GM23248 (cell line): ENCODE measurements around the gene RPL27A. TPM values are rescaled to one million over a fixed set of nuclear protein-coding genes. Genes with fewer than 3 reads are reported as not detected.

ENCODE experiments used
- DNase-seq: peaks from one replicate; pipeline ENCODE4 v3.0.0-alpha.2; 2015
- H2AFZ ChIP-seq: fragments of 200-600 bp; sonication (generic); 2 replicates; pipeline ENCODE4 v1.6.1; 2016; ENCODE audit warnings: antibody characterized with exemption
- H3F3A ChIP-seq: fragments of 200-600 bp; sonication (generic); 2 replicates; pipeline ENCODE4 v1.6.1; 2016; ENCODE audit warnings: mild to moderate bottlenecking, antibody characterized with exemption, mixed run types; ENCODE audit not compliant: insufficient read depth
- H3K27ac ChIP-seq: fragments of 200-600 bp; sonication (generic); 2 replicates; pipeline ENCODE4 v1.5.1; 2016; ENCODE audit warnings: mild to moderate bottlenecking
- H3K27me3 ChIP-seq: fragments of 200-600 bp; sonication (generic); replicated peaks from 2 replicates; pipeline ENCODE4 v1.6.1; 2016; ENCODE audit warnings: mild to moderate bottlenecking; ENCODE audit not compliant: insufficient read depth
- H3K36me3 ChIP-seq: fragments of 200-600 bp; sonication (generic); 2 replicates; pipeline ENCODE4 v1.6.1; 2016; ENCODE audit warnings: low read depth, mild to moderate bottlenecking
- H3K4me1 ChIP-seq: fragments of 200-600 bp; sonication (generic); 2 replicates; pipeline ENCODE4 v1.6.1; 2016; ENCODE audit warnings: mild to moderate bottlenecking; ENCODE audit not compliant: insufficient read depth
- H3K4me2 ChIP-seq: fragments of 200-600 bp; sonication (generic); one replicate; pipeline ENCODE4 v1.6.1; 2016; ENCODE audit warnings: mild to moderate bottlenecking; ENCODE audit not compliant: unreplicated experiment
- H3K4me3 ChIP-seq: fragments of 200-600 bp; sonication (generic); 2 replicates; pipeline ENCODE4 v1.5.1; 2016; ENCODE audit warnings: mild to moderate bottlenecking
- H3K79me2 ChIP-seq: fragments of 200-600 bp; sonication (generic); 2 replicates; pipeline ENCODE4 v1.6.1; 2016; ENCODE audit warnings: mild to moderate bottlenecking; ENCODE audit not compliant: insufficient read depth
- H3K9ac ChIP-seq: fragments of 200-600 bp; sonication (generic); 2 replicates; pipeline ENCODE4 v1.6.1; 2016; ENCODE audit warnings: mild to moderate bottlenecking
- H3K9me2 ChIP-seq: fragments of 200-600 bp; sonication (generic); 2 replicates; pipeline ENCODE4 v1.6.1; 2016; ENCODE audit warnings: mixed run types, mild to moderate bottlenecking, moderate library complexity; ENCODE audit not compliant: insufficient read depth
- H3K9me3 ChIP-seq: fragments of 200-600 bp; sonication (generic); one replicate; pipeline ENCODE4 v1.6.1; 2017; ENCODE audit warnings: low read depth
- H4K20me1 ChIP-seq: fragments of 200-600 bp; sonication (generic); 2 replicates; pipeline ENCODE4 v1.6.0; 2016; ENCODE audit not compliant: insufficient read depth
- EZH2 ChIP-seq: fragments of 200-600 bp; sonication (generic); IDR thresholded peaks from 2 replicates; pipeline ENCODE4 v1.6.1; 2018; ENCODE audit warnings: antibody characterized with exemption, mild to moderate bottlenecking; ENCODE audit not compliant: insufficient read depth, poor library complexity, severe bottlenecking
- EZH2phosphoT487 ChIP-seq: fragments of 200-600 bp; sonication (generic); IDR thresholded peaks from 2 replicates; pipeline ENCODE4 v1.6.1; 2018; ENCODE audit warnings: antibody characterized with exemption, moderate library complexity, mild to moderate bottlenecking, low read depth; ENCODE audit not compliant: insufficient read depth
- WGBS, 2 experiments: methylation state at CpG; one replicate each; pipeline ENCODE4 v1.1.6; 2015 to 2017; ENCODE audit warnings: low lambda C conversion rate in 2 of 2, low coverage in 1 of 2; ENCODE audit errors: missing lambda C conversion rate in 2 of 2; 5-methylcytosine and 5-hydroxymethylcytosine counted together
- in situ Hi-C: fragments of 300-500 bp; cut with MboI; formaldehyde crosslinking; loops from 2 replicates; pipeline ENCODE4 v1.15.0; 2020
- polyA plus RNA-seq: library from polyadenylated mRNA; unstranded; fragments of >200 nt; fragmentation: Nextera tagmentation; extraction: Ambion mirVana; gene quantifications from 2 replicates; pipeline ENCODE4 v1.2.1, GENCODE V29; 2016
- total RNA-seq: library from RNA; depleted of rRNA; stranded (reverse); fragments of >200 nt; shearing (Covaris generic); gene quantifications from 2 replicates; pipeline ENCODE4 v1.2.3, GENCODE V29; 2014

RPL27A gene
- total and polyA plus RNA-seq, 2 experiments from 2014 or later = 520 to 1,073 TPM

- H2AFZ ChIP-seq = no peak overlapping the region
- H3K27ac ChIP-seq = no peak overlapping the region
- no peaks in the 10 kb centered on the region for H3K9me2 ChIP-seq
- no peak for TF ChIP-seq EZH2phosphoT487
- TF ChIP-seq EZH2 = no peak
- no peak overlapping the region for H3K4me2 ChIP-seq
- WGBS, 2 experiments = 95 to 97% methylated on average over 12 to 14 of the region's 14 CpGs
- H3F3A ChIP-seq = no peaks in the 10 kb centered on the region
- no peaks in the 10 kb centered on the region for H3K27me3 ChIP-seq
- no peaks in the 10 kb centered on the region for H4K20me1 ChIP-seq
- H3K79me2 ChIP-seq = no peaks in the 10 kb centered on the region
- no peak overlapping the region for H3K4me3 ChIP-seq
- H3K36me3 ChIP-seq = no peaks in the 10 kb centered on the region
- no peak for DNase-seq
- in situ Hi-C loops = no loop called here
- peaks cover 13% of the 10 kb centered on the region for H3K4me1 ChIP-seq
- H3K9me3 ChIP-seq = no peaks in the 10 kb centered on the region
- no peak overlapping the region for H3K9ac ChIP-seq
Measured at GRCh38 chr11:8702598-8702915, 20.0 kb downstream of the RPL27A start.

- H3K36me3 ChIP-seq = no peaks in the 10 kb centered on the region
- H3K79me2 ChIP-seq = no peaks in the 10 kb centered on the region
- H2AFZ ChIP-seq = no peak overlapping the region
- H3K27ac ChIP-seq = no peak overlapping the region
- in situ Hi-C loops = no loop called here
- 83 to 92% methylated on average over 2 of the region's 2 CpGs for WGBS, 2 experiments
- no peak overlapping the region for H3K4me3 ChIP-seq
- no peaks in the 10 kb centered on the region for H3K9me2 ChIP-seq
- DNase-seq = no peak
- no peaks in the 10 kb centered on the region for H4K20me1 ChIP-seq
- no peaks in the 10 kb centered on the region for H3F3A ChIP-seq
- no peaks in the 10 kb centered on the region for H3K9me3 ChIP-seq
- H3K4me1 ChIP-seq = peaks cover 18% of the 10 kb centered on the region
- TF ChIP-seq EZH2 (no peak), EZH2phosphoT487 (no peak)
- H3K27me3 ChIP-seq = no peaks in the 10 kb centered on the region
- no peak overlapping the region for H3K9ac ChIP-seq
- H3K4me2 ChIP-seq = no peak overlapping the region
Measured at GRCh38 chr11:8704136-8704535, 21.5 kb downstream of the RPL27A start.

GRCh38 chr11:8705146-8705545, 22.6 kb downstream of the RPL27A start:
- H3K36me3 ChIP-seq = no peaks in the 10 kb centered on the region

GRCh38 chr11:8706673-8707432, 24.3 kb downstream of the RPL27A start:
- Histone ChIP-seq H2AFZ (no peak overlapping the region), H3K9me3 (no peaks in the 10 kb centered on the region), H3K9ac (no peak overlapping the region), H3K4me3 (no peak overlapping the region), H3K36me3 (no peaks in the 10 kb centered on the region), H4K20me1 (no peaks in the 10 kb centered on the region), H3K9me2 (no peaks in the 10 kb centered on the region), H3K27me3 (no peaks in the 10 kb centered on the region), H3K4me1 (peaks cover 7% of the 10 kb centered on the region; the same call in 1 of the 2 replicates), H3K27ac (no peak overlapping the region), H3F3A (no peaks in the 10 kb centered on the region), H3K4me2 (no peak overlapping the region), H3K79me2 (no peaks in the 10 kb centered on the region)
- no peak for DNase-seq
- TF ChIP-seq EZH2 = no peak
- no peak for TF ChIP-seq EZH2phosphoT487
- in situ Hi-C loops = no loop called here
- 94 to 98% methylated on average over 13 to 14 of the region's 14 CpGs for WGBS, 2 experiments

More at GRCh38 chr11:8705146-8705545, 22.6 kb downstream of the RPL27A start:
- TF ChIP-seq EZH2phosphoT487 = no peak
- no peak for TF ChIP-seq EZH2
- Histone ChIP-seq H3K4me2 (no peak overlapping the region), H3F3A (no peaks in the 10 kb centered on the region), H3K9me2 (no peaks in the 10 kb centered on the region), H3K27me3 (no peaks in the 10 kb centered on the region), H2AFZ (no peak overlapping the region), H3K4me1 (peaks cover 11% of the 10 kb centered on the region), H3K79me2 (no peaks in the 10 kb centered on the region), H3K27ac (no peak overlapping the region), H3K9me3 (no peaks in the 10 kb centered on the region), H3K9ac (no peak overlapping the region), H3K4me3 (no peak overlapping the region), H4K20me1 (no peaks in the 10 kb centered on the region)
- 94 to 95% methylated on average over 5 of the region's 5 CpGs for WGBS, 2 experiments
- in situ Hi-C loops = no loop called here
- DNase-seq = no peak
